Mesodermal cell (in vitro differentiated cells): ENCODE measurements around the gene OSBPL10.

Source experiments
- H3K27ac ChIP-seq: 2 replicates; pipeline ENCODE4 v1.7.0; 2013; ENCODE audit warnings: mild to moderate bottlenecking, low read depth, low read length, moderate library complexity; ENCODE audit not compliant: severe bottlenecking
- H3K36me3 ChIP-seq: 2 replicates; pipeline ENCODE4 v1.7.1; 2013; ENCODE audit warnings: mild to moderate bottlenecking, low read length, moderate library complexity; ENCODE audit not compliant: control insufficient read depth, insufficient read depth
- H3K4me1 ChIP-seq: one replicate; pipeline ENCODE4 v1.7.1; 2013; ENCODE audit warnings: mild to moderate bottlenecking, low read length; ENCODE audit not compliant: insufficient read depth, control insufficient read depth, poor library complexity, severe bottlenecking
- H3K4me3 ChIP-seq: 2 replicates; pipeline ENCODE4 v1.7.0; 2013; ENCODE audit warnings: low read length, control low read depth, mild to moderate bottlenecking; ENCODE audit not compliant: insufficient read depth, poor library complexity, severe bottlenecking; ENCODE audit errors: extremely low read depth
- H3K9me3 ChIP-seq: 2 replicates; pipeline ENCODE4 v1.7.1; 2013; ENCODE audit warnings: mild to moderate bottlenecking, low read length, moderate library complexity; ENCODE audit not compliant: control insufficient read depth
- WGBS, 2 experiments: methylation state at CpG; one replicate each; pipeline ENCODE4 v1.1.5; 2013; ENCODE audit warnings: missing lambda C conversion rate in 2 of 2; ENCODE audit not compliant: insufficient coverage in 2 of 2; 5-methylcytosine and 5-hydroxymethylcytosine counted together

OSBPL10 gene

GRCh38 chr3:31622636-31623288 lies 358.3 kb downstream of the OSBPL10 start:
- no peak overlapping the region for H3K4me3 ChIP-seq
- no CpG with 5 or more reads among the region's 4 CpGs for WGBS, 2 experiments
- H3K36me3 ChIP-seq: peaks cover 53% of the 10 kb centered on the region

GRCh38 chr3:31621314-31621713 lies 359.7 kb downstream of the OSBPL10 start:
- H3K4me3 ChIP-seq: no peak overlapping the region
- no peaks in the 10 kb centered on the region for H3K9me3 ChIP-seq
- 83% methylated on average over 1 of the region's 3 CpGs; no CpG with 5 or more reads in 1 of the 2 experiments for WGBS, 2 experiments
- no peak overlapping the region for H3K27ac ChIP-seq
- no peaks in the 10 kb centered on the region for H3K4me1 ChIP-seq
- H3K36me3 ChIP-seq: peaks cover 42% of the 10 kb centered on the region

More at GRCh38 chr3:31622636-31623288, 358.3 kb downstream of the OSBPL10 start:
- H3K4me1 ChIP-seq: no peaks in the 10 kb centered on the region
- no peaks in the 10 kb centered on the region for H3K9me3 ChIP-seq
- H3K27ac ChIP-seq: no peak overlapping the region

- 91 to 92% methylated on average over 1 of the region's 1 CpG for WGBS, 2 experiments
- H3K4me3 ChIP-seq: no peak overlapping the region
- peaks cover 37% of the 10 kb centered on the region for H3K36me3 ChIP-seq
- H3K4me1 ChIP-seq: no peaks in the 10 kb centered on the region
- H3K27ac ChIP-seq: no peak overlapping the region
- H3K9me3 ChIP-seq: no peaks in the 10 kb centered on the region
These were observed 360.4 kb downstream of the OSBPL10 start for GRCh38 chr3:31620656-31621055.

- Histone ChIP-seq H3K36me3 (peaks cover 8% of the 10 kb centered on the region), H3K27ac (no peak overlapping the region), H3K4me3 (no peak overlapping the region), H3K9me3 (no peaks in the 10 kb centered on the region), H3K4me1 (no peaks in the 10 kb centered on the region)
- 100% methylated on average over 1 of the region's 2 CpGs; no CpG with 5 or more reads in 1 of the 2 experiments for WGBS, 2 experiments
These were observed 364.4 kb downstream of the OSBPL10 start for GRCh38 chr3:31616711-31617110.

- WGBS, 2 experiments: 100% methylated on average over 1 of the region's 4 CpGs; no CpG with 5 or more reads in 1 of the 2 experiments
- H3K4me3 ChIP-seq: no peak overlapping the region
- peaks cover 8% of the 10 kb centered on the region for H3K36me3 ChIP-seq
- H3K9me3 ChIP-seq: no peaks in the 10 kb centered on the region
- H3K4me1 ChIP-seq: no peaks in the 10 kb centered on the region
- H3K27ac ChIP-seq: no peak overlapping the region
These were observed 365.8 kb downstream of the OSBPL10 start for GRCh38 chr3:31615071-31615875.

GRCh38 chr3:31614162-31614921 lies 366.7 kb downstream of the OSBPL10 start:
- Histone ChIP-seq H3K36me3 (peaks cover 5% of the 10 kb centered on the region), H3K4me3 (no peak overlapping the region), H3K27ac (no peak overlapping the region), H3K9me3 (no peaks in the 10 kb centered on the region), H3K4me1 (no peaks in the 10 kb centered on the region)
- WGBS, 2 experiments: 100% methylated on average over 1 of the region's 5 CpGs; no CpG with 5 or more reads in 1 of the 2 experiments

- H3K9me3 ChIP-seq: no peaks in the 10 kb centered on the region
- no peak overlapping the region for H3K4me3 ChIP-seq
- 100% methylated on average over 2 of the region's 4 CpGs; no CpG with 5 or more reads in 1 of the 2 experiments for WGBS, 2 experiments
- no peaks in the 10 kb centered on the region for H3K4me1 ChIP-seq
- H3K36me3 ChIP-seq: no peaks in the 10 kb centered on the region
- no peak overlapping the region for H3K27ac ChIP-seq
These were observed 367.4 kb downstream of the OSBPL10 start for GRCh38 chr3:31613654-31614053.

GRCh38 chr3:31613177-31613576 lies 367.9 kb downstream of the OSBPL10 start:
- H3K27ac ChIP-seq: no peak overlapping the region
- peaks cover 4% of the 10 kb centered on the region for H3K36me3 ChIP-seq
- H3K9me3 ChIP-seq: no peaks in the 10 kb centered on the region
- whole genome bisulfite sequencing, 2 experiments: no CpG with 5 or more reads among the region's 1 CpG
- H3K4me1 ChIP-seq: no peaks in the 10 kb centered on the region
- no peak overlapping the region for H3K4me3 ChIP-seq
